MM.1S (cell line): ENCODE measurements around the gene NR6A1.

ENCODE experiments used
- CTCF ChIP-seq: fragments of 300-600 bp; sonication (generic); IDR thresholded peaks from 2 replicates; pipeline ENCODE4 v1.5.1; 2016; ENCODE audit warnings: antibody characterized with exemption, low read length, mixed read lengths
- EZH2 ChIP-seq: fragments of 300-600 bp; sonication (generic); optimal IDR thresholded peaks from 2 replicates; pipeline ENCODE3; 2017; ENCODE audit warnings: low read depth, mild to moderate bottlenecking, antibody characterized with exemption, low read length, mixed read lengths
- EZH2phosphoT487 ChIP-seq: fragments of 300-600 bp; sonication (generic); IDR thresholded peaks from 2 replicates; pipeline ENCODE4 v1.6.1; 2018; ENCODE audit warnings: antibody characterized with exemption, low read length

- TF ChIP-seq EZH2 (no peak), CTCF (no peak), EZH2phosphoT487 (no peak)
Measured at GRCh38 chr9:124537926-124538325, 233.2 kb downstream of the NR6A1 start.
